ENCODE data around the gene ADGRA3.
A peak's percentile ranks its signal among the peaks of the same experiment; 100 is the strongest.

The ADGRA3 gene

GRCh38 chr4:22412013-22412412 lies 103.9 kb downstream of the ADGRA3 start:
- Histone ChIP-seq H3K36me3 (ENCODE audit: low read length) (no peaks in the 10 kb centered on the region), H3K4me3 (ENCODE audit: insufficient read depth, low read length, poor library complexity, severe bottlenecking) (no peak overlapping the region), H3K9me2 (replicated peaks; ENCODE audit: insufficient read depth, low read length) (no peaks in the 10 kb centered on the region), H3K79me2 (ENCODE audit: insufficient read depth, low read length) (no peaks in the 10 kb centered on the region), H3K27ac (ENCODE audit: low read depth, low read length) (no peak overlapping the region), H2AFZ (ENCODE audit: low read depth, low read length, severe bottlenecking) (no peak overlapping the region), H3K9ac (ENCODE audit: low read length) (no peak overlapping the region), H3F3A (ENCODE audit: insufficient read depth) (no peaks in the 10 kb centered on the region), H3K27me3 (ENCODE audit: low read length) (no peaks in the 10 kb centered on the region), H4K20me1 (ENCODE audit: low read depth, low read length) (no peaks in the 10 kb centered on the region), H3K9me3 (ENCODE audit: insufficient read depth, low read length) (no peaks in the 10 kb centered on the region), H3K4me2 (ENCODE audit: low read depth, low read length, poor library complexity, severe bottlenecking) (no peak overlapping the region)
- TF ChIP-seq EZH2phosphoT487 (conservative IDR thresholded peaks at IDR 0.05; ENCODE audit: low read length) = no peak
- no peak for TF ChIP-seq CTCF (IDR thresholded peaks at IDR 0.05; ENCODE audit: insufficient read depth, low read length, poor library complexity, severe bottlenecking)

- no peak overlapping the region for H2AFZ ChIP-seq (ENCODE audit: low read depth, low read length, severe bottlenecking)
- no peak overlapping the region for H3K27ac ChIP-seq (ENCODE audit: low read depth, low read length)
- H3K79me2 ChIP-seq (ENCODE audit: insufficient read depth, low read length) = no peaks in the 10 kb centered on the region
- no peak overlapping the region for H3K4me3 ChIP-seq (ENCODE audit: insufficient read depth, low read length, poor library complexity, severe bottlenecking)
- H4K20me1 ChIP-seq (ENCODE audit: low read depth, low read length) = no peaks in the 10 kb centered on the region
- no peaks in the 10 kb centered on the region for H3K9me2 ChIP-seq (replicated peaks; ENCODE audit: insufficient read depth, low read length)
- H3F3A ChIP-seq (ENCODE audit: insufficient read depth) = no peaks in the 10 kb centered on the region
- H3K9ac ChIP-seq (ENCODE audit: low read length) = no peak overlapping the region
- no peak overlapping the region for H3K4me2 ChIP-seq (ENCODE audit: low read depth, low read length, poor library complexity, severe bottlenecking)
- H3K36me3 ChIP-seq (ENCODE audit: low read length) = no peaks in the 10 kb centered on the region
- no peaks in the 10 kb centered on the region for H3K9me3 ChIP-seq (ENCODE audit: insufficient read depth, low read length)
- TF ChIP-seq CTCF (IDR thresholded peaks at IDR 0.05; ENCODE audit: insufficient read depth, low read length, poor library complexity, severe bottlenecking) (peak; percentile 43), EZH2phosphoT487 (conservative IDR thresholded peaks at IDR 0.05; ENCODE audit: low read length) (no peak)
- H3K27me3 ChIP-seq (ENCODE audit: low read length) = no peaks in the 10 kb centered on the region
These were observed 105.1 kb downstream of the ADGRA3 start for GRCh38 chr4:22410645-22411247.

GRCh38 chr4:22408474-22408873 lies 107.4 kb downstream of the ADGRA3 start:
- Histone ChIP-seq H3K79me2 (ENCODE audit: insufficient read depth, low read length) (no peaks in the 10 kb centered on the region), H3K9me3 (ENCODE audit: insufficient read depth, low read length) (no peaks in the 10 kb centered on the region), H3K27me3 (ENCODE audit: low read length) (no peaks in the 10 kb centered on the region), H3K4me3 (ENCODE audit: insufficient read depth, low read length, poor library complexity, severe bottlenecking) (no peak overlapping the region), H3K27ac (ENCODE audit: low read depth, low read length) (no peak overlapping the region), H3K4me2 (ENCODE audit: low read depth, low read length, poor library complexity, severe bottlenecking) (no peak overlapping the region), H4K20me1 (ENCODE audit: low read depth, low read length) (no peaks in the 10 kb centered on the region), H3K36me3 (ENCODE audit: low read length) (no peaks in the 10 kb centered on the region), H3K9me2 (replicated peaks; ENCODE audit: insufficient read depth, low read length) (no peaks in the 10 kb centered on the region), H3F3A (ENCODE audit: insufficient read depth) (no peaks in the 10 kb centered on the region), H2AFZ (ENCODE audit: low read depth, low read length, severe bottlenecking) (no peak overlapping the region), H3K9ac (ENCODE audit: low read length) (no peak overlapping the region)
- TF ChIP-seq EZH2phosphoT487 (conservative IDR thresholded peaks at IDR 0.05; ENCODE audit: low read length) (no peak), CTCF (IDR thresholded peaks at IDR 0.05; ENCODE audit: insufficient read depth, low read length, poor library complexity, severe bottlenecking) (no peak)

Data from SU-DHL-6 (cell line).